Ectodermal cell (in vitro differentiated cells): Measurements from ENCODE around the gene CTIF.

Experiments
- H3K27ac ChIP-seq: 2 replicates; pipeline ENCODE4 v1.7.0; 2013; ENCODE audit warnings: mild to moderate bottlenecking, low read depth, low read length; ENCODE audit not compliant: insufficient read depth, poor library complexity, severe bottlenecking
- H3K27me3 ChIP-seq: 2 replicates; pipeline ENCODE4 v1.7.0; 2013; ENCODE audit warnings: mild to moderate bottlenecking, low read length; ENCODE audit not compliant: insufficient read depth, control insufficient read depth, poor library complexity, severe bottlenecking
- H3K36me3 ChIP-seq: one replicate; pipeline ENCODE4 v1.7.0; 2013; ENCODE audit warnings: low read length; ENCODE audit not compliant: control insufficient read depth, insufficient read depth
- H3K4me1 ChIP-seq: one replicate; pipeline ENCODE4 v1.7.0; 2013; ENCODE audit warnings: low read length; ENCODE audit not compliant: control insufficient read depth, insufficient read depth
- H3K4me3 ChIP-seq: 2 replicates; pipeline ENCODE4 v1.7.0; 2013; ENCODE audit warnings: low read depth, low read length, control low read depth; ENCODE audit not compliant: insufficient read depth
- H3K9me3 ChIP-seq: 2 replicates; pipeline ENCODE4 v1.7.0; 2013; ENCODE audit warnings: mild to moderate bottlenecking, low read length, moderate library complexity; ENCODE audit not compliant: control insufficient read depth
- WGBS, 2 experiments: methylation state at CpG; one replicate each; pipeline ENCODE4 v1.1.7; 2013; ENCODE audit warnings: missing lambda C conversion rate in 2 of 2; 5-methylcytosine and 5-hydroxymethylcytosine counted together

The CTIF gene

DNA sequence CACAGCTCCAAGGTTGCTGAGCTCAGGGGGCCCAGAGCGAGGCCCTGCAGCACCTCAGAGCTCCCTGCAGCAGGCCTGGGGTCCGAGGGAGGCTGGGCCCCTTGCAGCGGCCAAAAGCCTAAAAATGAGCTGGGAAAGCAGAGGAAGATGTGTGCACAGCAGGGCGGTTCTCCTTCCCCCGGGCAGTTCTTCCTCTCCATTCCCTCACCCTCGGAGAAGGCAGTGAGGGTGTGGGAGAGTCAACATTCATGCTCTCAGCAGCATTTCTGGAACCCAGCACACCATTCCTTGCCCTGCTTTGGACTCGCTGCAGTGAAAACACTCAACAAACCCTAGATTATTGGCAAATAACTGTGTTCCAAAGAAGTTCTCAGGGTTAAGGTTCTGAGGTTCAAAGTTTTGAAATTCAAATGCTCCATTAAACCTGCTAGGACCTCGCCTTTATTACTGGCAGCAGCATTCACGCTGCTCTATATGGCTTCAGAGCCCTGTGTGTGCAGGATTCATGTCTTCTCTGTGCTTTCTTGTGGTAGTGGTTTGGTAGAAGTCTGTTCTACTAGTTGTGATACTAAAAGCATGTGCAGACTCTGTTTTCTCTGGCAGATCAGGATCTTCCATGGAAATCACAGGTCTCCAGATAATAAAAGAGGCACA, 79.1 kb downstream of the CTIF start:
- Histone ChIP-seq H3K36me3 (no peaks in the 10 kb centered on the region), H3K27me3 (no peaks in the 10 kb centered on the region), H3K9me3 (no peaks in the 10 kb centered on the region), H3K4me3 (no peak overlapping the region), H3K4me1 (peaks cover 17% of the 10 kb centered on the region), H3K27ac (no peak overlapping the region)
- WGBS, 2 experiments: 79 to 85% methylated on average over 9 of the region's 9 CpGs

DNA sequence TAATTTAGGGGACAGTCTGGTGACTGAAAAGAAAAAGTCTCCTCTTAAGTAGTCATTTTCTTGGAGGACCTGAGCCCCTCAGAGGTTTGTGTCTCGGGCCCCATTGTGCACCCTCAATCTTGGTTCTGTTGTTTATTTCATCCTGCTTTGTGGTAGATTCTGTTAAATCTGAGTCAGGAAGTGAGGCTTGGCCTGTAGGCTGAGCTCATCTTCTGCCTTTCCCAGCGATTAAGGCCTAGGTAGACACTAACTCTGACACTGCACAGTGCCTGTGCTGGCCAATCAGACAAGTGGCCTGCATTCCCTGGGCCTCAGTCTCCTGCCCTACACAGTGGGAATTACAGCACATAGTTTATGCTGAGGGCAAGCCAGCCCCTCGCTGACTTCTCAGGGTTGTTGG, 80.2 kb downstream of the CTIF start:
- peaks cover 8% of the 10 kb centered on the region for H3K4me1 ChIP-seq
- 91 to 97% methylated on average over 3 of the region's 3 CpGs for WGBS, 2 experiments
- H3K27ac ChIP-seq: no peak overlapping the region

DNA sequence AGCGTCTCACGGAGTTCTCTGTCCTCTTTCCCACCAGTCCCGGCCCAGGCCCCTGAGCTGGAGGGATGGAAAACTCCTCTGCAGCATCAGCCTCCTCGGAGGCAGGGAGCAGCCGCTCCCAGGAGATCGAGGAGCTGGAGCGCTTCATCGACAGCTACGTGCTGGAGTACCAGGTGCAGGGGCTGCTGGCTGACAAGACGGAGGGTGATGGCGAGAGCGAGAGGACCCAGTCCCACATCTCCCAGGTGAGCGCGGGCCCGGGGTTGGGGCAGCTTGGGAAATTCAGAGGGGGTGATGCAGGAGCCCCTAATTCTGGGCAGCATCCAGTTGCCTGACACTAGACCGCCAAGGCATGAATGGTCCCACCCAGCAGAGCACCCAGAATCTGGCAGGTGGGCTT, 80.7 kb downstream of the CTIF start:
- Histone ChIP-seq H3K4me3 (no peak overlapping the region), H3K27ac (no peak overlapping the region), H3K36me3 (no peaks in the 10 kb centered on the region), H3K9me3 (no peaks in the 10 kb centered on the region), H3K27me3 (no peaks in the 10 kb centered on the region), H3K4me1 (peaks cover 3% of the 10 kb centered on the region)
- WGBS, 2 experiments: 95% methylated on average over 16 of the region's 16 CpGs

More for the DNA sequence above, 80.2 kb downstream of the CTIF start:
- H3K9me3 ChIP-seq: no peaks in the 10 kb centered on the region
- no peaks in the 10 kb centered on the region for H3K36me3 ChIP-seq
- H3K4me3 ChIP-seq: no peak overlapping the region
- H3K27me3 ChIP-seq: no peaks in the 10 kb centered on the region

DNA sequence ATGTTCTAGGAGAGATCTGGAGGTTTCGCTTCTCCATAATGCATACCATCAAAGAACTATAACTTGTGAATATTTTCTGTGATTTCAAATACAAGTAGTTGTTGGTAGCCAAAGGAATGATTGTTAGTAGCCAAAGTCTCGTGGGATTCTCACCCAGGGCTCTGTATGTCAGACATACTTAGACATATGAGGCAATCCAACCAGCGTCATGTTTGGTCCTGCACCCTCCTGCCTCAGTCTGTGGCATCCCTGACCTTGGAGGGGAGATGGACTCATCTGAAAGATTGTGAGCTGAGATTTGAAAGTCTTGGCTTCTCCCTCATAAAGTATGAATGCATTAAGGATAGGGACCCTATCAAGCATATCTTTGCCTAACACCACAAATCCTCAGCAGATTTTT, 81.2 kb downstream of the CTIF start:
- Histone ChIP-seq H3K4me3 (no peak overlapping the region), H3K9me3 (no peaks in the 10 kb centered on the region), H3K27me3 (no peaks in the 10 kb centered on the region), H3K27ac (no peak overlapping the region), H3K4me1 (peaks cover 3% of the 10 kb centered on the region), H3K36me3 (no peaks in the 10 kb centered on the region)
- 97 to 98% methylated on average over 2 to 3 of the region's 3 CpGs for WGBS, 2 experiments

- 91 to 92% methylated on average over 8 of the region's 8 CpGs for WGBS, 2 experiments
- H3K4me3 ChIP-seq: no peak overlapping the region
- H3K9me3 ChIP-seq: no peaks in the 10 kb centered on the region
These were observed 82.4 kb downstream of the CTIF start for GRCh38 chr18:48621240-48621639.

DNA sequence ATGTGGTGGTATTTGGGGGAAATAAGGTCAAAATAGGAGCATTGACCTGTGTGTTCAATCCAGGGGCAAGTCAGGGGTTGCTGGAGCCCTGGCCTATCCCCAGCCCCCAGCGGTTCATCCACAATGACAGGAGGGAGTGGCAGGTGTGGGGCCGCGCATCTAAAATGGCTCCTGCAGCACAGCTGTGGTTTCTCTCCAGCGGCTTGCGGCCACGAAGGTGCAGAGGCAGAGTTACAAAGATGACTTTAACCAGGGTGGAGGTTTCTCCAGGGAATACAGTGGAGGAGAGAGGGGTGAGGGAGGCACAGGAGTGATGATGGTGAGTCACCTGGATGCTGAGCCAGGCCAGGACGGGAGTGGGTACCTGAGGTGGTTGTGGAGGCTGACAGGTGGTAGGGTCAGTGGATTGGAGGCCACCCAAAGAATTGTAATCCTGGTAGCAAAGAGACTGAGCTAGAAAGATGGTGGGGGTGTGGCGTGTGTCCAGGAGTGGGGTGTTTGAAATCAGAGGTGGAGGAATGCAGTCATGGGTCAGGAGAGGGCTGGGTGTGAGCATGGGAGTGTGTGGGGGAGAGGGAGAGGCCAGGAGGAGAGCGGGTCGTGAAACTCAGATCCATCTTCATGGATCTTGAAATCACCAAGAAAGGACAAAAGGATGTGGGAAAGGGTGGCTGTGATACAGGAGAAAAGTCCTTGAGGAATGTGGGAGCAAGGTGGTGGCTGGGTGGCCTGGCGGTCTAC, 83.2 kb downstream of the CTIF start:
- Histone ChIP-seq H3K4me1 (peaks cover 3% of the 10 kb centered on the region), H3K27me3 (no peaks in the 10 kb centered on the region), H3K27ac (no peak overlapping the region), H3K4me3 (no peak overlapping the region), H3K36me3 (no peaks in the 10 kb centered on the region), H3K9me3 (no peaks in the 10 kb centered on the region)
- 84 to 85% methylated on average over 11 of the region's 11 CpGs for WGBS, 2 experiments

More at GRCh38 chr18:48621240-48621639, 82.4 kb downstream of the CTIF start:
- Histone ChIP-seq H3K27ac (no peak overlapping the region), H3K4me1 (peaks cover 3% of the 10 kb centered on the region), H3K36me3 (no peaks in the 10 kb centered on the region), H3K27me3 (no peaks in the 10 kb centered on the region)

GRCh38 chr18:48622911-48623431, 84.1 kb downstream of the CTIF start:
- no peaks in the 10 kb centered on the region for H3K27me3 ChIP-seq
- no peaks in the 10 kb centered on the region for H3K9me3 ChIP-seq
- peaks cover 3% of the 10 kb centered on the region for H3K4me1 ChIP-seq
- H3K27ac ChIP-seq: no peak overlapping the region
- no peak overlapping the region for H3K4me3 ChIP-seq
- H3K36me3 ChIP-seq: no peaks in the 10 kb centered on the region
- 84 to 86% methylated on average over 12 to 13 of the region's 13 CpGs for WGBS, 2 experiments

GRCh38 chr18:48623468-48624235, 84.8 kb downstream of the CTIF start:
- WGBS, 2 experiments: 84 to 98% methylated on average over 5 to 7 of the region's 7 CpGs
- no peaks in the 10 kb centered on the region for H3K27me3 ChIP-seq
- no peaks in the 10 kb centered on the region for H3K36me3 ChIP-seq
- H3K4me3 ChIP-seq: no peak overlapping the region
- no peak overlapping the region for H3K27ac ChIP-seq
- no peaks in the 10 kb centered on the region for H3K9me3 ChIP-seq
- peaks cover 3% of the 10 kb centered on the region for H3K4me1 ChIP-seq

- no peak overlapping the region for H3K27ac ChIP-seq
- 87% methylated on average over 4 of the region's 4 CpGs for WGBS, 2 experiments
These were observed 86.0 kb downstream of the CTIF start for GRCh38 chr18:48624856-48625255.

GRCh38 chr18:48627216-48627615, 88.4 kb downstream of the CTIF start:
- 88 to 91% methylated on average over 3 of the region's 3 CpGs for WGBS, 2 experiments
- Histone ChIP-seq H3K4me3 (no peak overlapping the region), H3K4me1 (peaks cover 3% of the 10 kb centered on the region), H3K9me3 (no peaks in the 10 kb centered on the region), H3K36me3 (no peaks in the 10 kb centered on the region), H3K27ac (no peak overlapping the region), H3K27me3 (no peaks in the 10 kb centered on the region)

More at GRCh38 chr18:48624856-48625255, 86.0 kb downstream of the CTIF start:
- Histone ChIP-seq H3K4me1 (peaks cover 3% of the 10 kb centered on the region), H3K9me3 (no peaks in the 10 kb centered on the region), H3K36me3 (no peaks in the 10 kb centered on the region), H3K4me3 (no peak overlapping the region), H3K27me3 (no peaks in the 10 kb centered on the region)
